Liver (tissue), 9 donors: Measurements from ENCODE around the gene PATL2. TPM values are rescaled to one million over a fixed set of nuclear protein-coding genes. Genes with fewer than 3 reads are reported as not detected.
A peak's percentile ranks its signal among the peaks of the same experiment; 100 is the strongest.

ENCODE experiments used
- DNase-seq: peaks from one replicate; pipeline ENCODE4 v3.0.0-alpha.2; 2017; ENCODE audit warnings: low spot score
- H3K27ac ChIP-seq, 2 donors: one replicate each; pipeline ENCODE4 v1.7.0; 2013; ENCODE audit warnings: inconsistent platforms in 2 of 2, low read length in 2 of 2, control low read depth in 1 of 2, low read depth in 1 of 2, mild to moderate bottlenecking in 1 of 2
- H3K27me3 ChIP-seq, 4 donors: one replicate each; pipeline versions ENCODE4 v1.6.1 to v1.7.0; 2013; ENCODE audit warnings: low read length in 3 of 4, inconsistent platforms in 1 of 4, mild to moderate bottlenecking in 1 of 4, moderate library complexity in 1 of 4; ENCODE audit not compliant: control insufficient read depth in 4 of 4, insufficient read depth in 4 of 4
- H3K36me3 ChIP-seq, 4 donors: one replicate each; pipeline versions ENCODE4 v1.6.1 to v1.7.0; 2013; ENCODE audit warnings: low read length in 3 of 4, mild to moderate bottlenecking in 3 of 4, low read depth in 1 of 4, moderate library complexity in 1 of 4; ENCODE audit not compliant: control insufficient read depth in 4 of 4, insufficient read depth in 3 of 4
- H3K4me1 ChIP-seq, 4 donors: one replicate each; pipeline versions ENCODE4 v1.6.1 to v1.7.0; 2013; ENCODE audit warnings: low read length in 3 of 4, mild to moderate bottlenecking in 3 of 4, moderate library complexity in 1 of 4; ENCODE audit not compliant: control insufficient read depth in 4 of 4, insufficient read depth in 4 of 4
- H3K4me3 ChIP-seq, 3 donors: one replicate each; pipeline versions ENCODE4 v1.6.1 to v1.7.0; 2013; ENCODE audit warnings: low read length in 3 of 3, control low read depth in 1 of 3, low read depth in 1 of 3, mild to moderate bottlenecking in 1 of 3
- H3K9ac ChIP-seq, 2 donors: one replicate each; pipeline ENCODE4 v1.7.0; 2013; ENCODE audit warnings: low read length in 2 of 2, mild to moderate bottlenecking in 2 of 2, moderate library complexity in 2 of 2, control low read depth in 1 of 2, low read depth in 1 of 2
- H3K9me3 ChIP-seq, 4 donors: one replicate each; pipeline versions ENCODE4 v1.6.1 to v1.7.0; 2013; ENCODE audit warnings: low read length in 3 of 4; ENCODE audit not compliant: control insufficient read depth in 4 of 4
- EGR1 ChIP-seq, 2 donors: IDR thresholded peaks; 2 replicates each; pipeline ENCODE4 v1.6.1; 2016 to 2018; ENCODE audit warnings: antibody characterized with exemption in 2 of 2, low read depth in 2 of 2
- FOXA1 ChIP-seq: IDR thresholded peaks from 2 replicates; pipeline ENCODE4 v1.6.1; 2016; ENCODE audit warnings: antibody characterized with exemption
- FOXA2 ChIP-seq: IDR thresholded peaks from 2 replicates; pipeline ENCODE4 v1.6.1; 2016; ENCODE audit warnings: antibody characterized with exemption
- GABPA ChIP-seq, 2 donors: IDR thresholded peaks in 1 of 2; conservative IDR thresholded peaks in 1 of 2; 2 replicates each; pipeline ENCODE4 v1.6.1; 2016; ENCODE audit warnings: antibody characterized with exemption in 2 of 2, mild to moderate bottlenecking in 1 of 2, moderate library complexity in 1 of 2
- HNF4A ChIP-seq, 2 donors: conservative IDR thresholded peaks; 2 replicates each; pipeline ENCODE4 v1.6.1; 2016; ENCODE audit warnings: antibody characterized with exemption in 2 of 2, mild to moderate bottlenecking in 2 of 2
- HNF4G ChIP-seq: IDR thresholded peaks from 2 replicates; pipeline ENCODE4 v1.6.1; 2016; ENCODE audit warnings: antibody characterized with exemption
- JUND ChIP-seq, 2 donors: IDR thresholded peaks; 2 replicates each; pipeline ENCODE4 v1.6.1; 2016; ENCODE audit warnings: antibody characterized with exemption in 2 of 2
- NR2F2 ChIP-seq: IDR thresholded peaks from 2 replicates; pipeline ENCODE4 v1.6.1; 2016; ENCODE audit warnings: antibody characterized with exemption
- RAD21 ChIP-seq, 2 donors: IDR thresholded peaks; 2 replicates each; pipeline ENCODE4 v1.6.1; 2016; ENCODE audit warnings: antibody characterized with exemption in 2 of 2, mild to moderate bottlenecking in 2 of 2
- RXRA ChIP-seq, 2 donors: IDR thresholded peaks; 2 replicates each; pipeline ENCODE4 v1.6.1; 2017 to 2018; ENCODE audit warnings: antibody characterized with exemption in 2 of 2, mild to moderate bottlenecking in 1 of 2
- SP1 ChIP-seq: IDR thresholded peaks from 2 replicates; pipeline ENCODE4 v1.6.1; 2018; ENCODE audit warnings: antibody characterized with exemption, mild to moderate bottlenecking
- TAF1 ChIP-seq: conservative IDR thresholded peaks from 2 replicates; pipeline ENCODE4 v1.6.1; 2016; ENCODE audit warnings: antibody characterized with exemption, mild to moderate bottlenecking
- YY1 ChIP-seq: IDR thresholded peaks from 2 replicates; pipeline ENCODE4 v1.6.1; 2016; ENCODE audit warnings: antibody characterized with exemption, mild to moderate bottlenecking
- WGBS: extraction: QIAGEN DNeasy Blood & Tissue Kit; methylation state at CpG from one replicate; pipeline ENCODE4 v1.1.7; 2013; 5-methylcytosine and 5-hydroxymethylcytosine counted together
- polyA plus RNA-seq, 2 donors: library from polyadenylated mRNA; stranded (reverse) in 1 of 2; unstranded in 1 of 2; fragments of 200-250 nt in 1 of 2; fragments of >200 nt in 1 of 2; fragmentation: Nextera tagmentation in 1 of 2; extraction: Ambion mirVana in 1 of 2; gene quantifications; one replicate each; pipeline versions ENCODE4 v1.2.1 to v1.2.3, GENCODE V29; 2013 to 2015
- total RNA-seq, 2 donors: library from RNA; depleted of rRNA; stranded (reverse); fragments of >200 nt; gene quantifications; one replicate each; pipeline ENCODE4 v1.2.3, GENCODE V29; 2014
- TF ChIP-seq, protein P1 (sequence below): IDR thresholded peaks from 2 replicates; pipeline ENCODE4 v1.6.1; 2016; ENCODE audit warnings: antibody characterized with exemption
- TF ChIP-seq, protein P2 (sequence below): IDR thresholded peaks from 2 replicates; pipeline ENCODE4 v1.6.1; 2016; ENCODE audit warnings: antibody characterized with exemption, mild to moderate bottlenecking
- TF ChIP-seq, protein P3 (sequence below): fragments of 150-350 bp; IDR thresholded peaks from 2 replicates; pipeline ENCODE4 v1.5.1; 2017; ENCODE audit warnings: improper control_type of control experiment, low read depth, low read length; ENCODE audit not compliant: missing input control
- TF ChIP-seq, protein P4 (sequence below): IDR thresholded peaks from 2 replicates; pipeline ENCODE4 v1.6.1; 2016; ENCODE audit warnings: antibody characterized with exemption
- donor health status: healthy.
- donor health status: healthy.
- donor health status: healthy.
- donor health status: healthy.
- donor health status: healthy.

The PATL2 gene
- total and polyA plus RNA-seq, 4 donors = 0.32 to 1.0 (median 0.67) TPM

DNA sequence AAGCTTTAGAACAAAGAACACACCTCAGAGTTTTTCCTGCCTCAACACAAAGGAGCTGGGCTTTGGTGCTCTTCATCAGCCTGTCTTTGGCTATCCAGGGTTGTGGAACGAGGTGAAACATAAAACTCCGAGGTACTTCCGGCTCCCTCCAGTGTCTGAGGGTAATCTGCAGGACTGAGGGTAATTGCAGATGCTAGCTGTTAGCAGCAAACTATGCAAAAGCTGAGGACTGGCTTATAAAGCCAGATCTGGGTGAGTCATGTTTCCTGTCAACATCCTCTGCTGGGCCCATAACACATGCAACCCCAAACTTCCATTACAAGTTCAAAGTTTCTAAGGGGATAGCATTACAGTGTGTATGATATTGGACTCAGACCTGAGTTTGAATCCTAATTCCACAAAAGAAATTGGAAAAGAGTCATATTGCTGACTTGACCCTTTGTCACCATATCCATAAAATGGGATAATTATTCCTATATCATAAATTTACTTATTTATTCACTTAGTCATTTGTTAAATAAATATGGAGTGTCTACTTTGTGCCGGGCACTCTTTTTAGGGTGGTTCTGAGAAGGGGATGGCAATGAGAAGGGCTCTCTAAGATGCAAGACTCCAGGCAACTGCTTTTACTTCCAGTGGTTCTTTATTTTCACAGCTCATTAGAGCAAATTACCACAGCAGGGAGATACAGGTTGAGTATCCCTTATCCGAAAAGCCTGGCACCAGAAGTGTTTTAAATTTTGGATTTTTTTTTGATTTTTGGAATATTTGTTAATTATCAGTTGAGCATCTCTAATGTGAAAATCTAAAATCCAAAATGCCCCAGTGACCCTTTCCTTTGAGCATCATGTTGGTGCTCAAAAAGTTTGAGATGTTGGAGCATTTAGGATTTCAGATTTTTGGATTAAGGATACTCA is 15.7 kb upstream of the PATL2 start:
- TF ChIP-seq NR2F2 (no peak), HNF4G (no peak), YY1 (peak; percentile 62), TAF1 (peak; percentile 81), RAD21 (IDR thresholded peaks at IDR 0.05) (peak; percentile 17 to 22), GABPA (IDR thresholded peaks at IDR 0.05 in 1 of 2, conservative IDR thresholded peaks at IDR 0.05 in 1 of 2) (peak in 1 of 2 donors; percentile 13), EGR1 (IDR thresholded peaks at IDR 0.05; ENCODE audit: low read depth in 2 of 2) (no peak), RXRA (IDR thresholded peaks at IDR 0.05) (peak in 1 of 2 donors; percentile 51), SP1 (peak; percentile 48), FOXA2 (no peak), FOXA1 (no peak), HNF4A (conservative IDR thresholded peaks at IDR 0.05) (no peak), JUND (IDR thresholded peaks at IDR 0.05) (peak; percentile 96 to 98)
- TF ChIP-seq, protein P1, sequence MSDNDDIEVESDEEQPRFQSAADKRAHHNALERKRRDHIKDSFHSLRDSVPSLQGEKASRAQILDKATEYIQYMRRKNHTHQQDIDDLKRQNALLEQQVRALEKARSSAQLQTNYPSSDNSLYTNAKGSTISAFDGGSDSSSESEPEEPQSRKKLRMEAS = peak; percentile 57
- TF ChIP-seq, protein P2, sequence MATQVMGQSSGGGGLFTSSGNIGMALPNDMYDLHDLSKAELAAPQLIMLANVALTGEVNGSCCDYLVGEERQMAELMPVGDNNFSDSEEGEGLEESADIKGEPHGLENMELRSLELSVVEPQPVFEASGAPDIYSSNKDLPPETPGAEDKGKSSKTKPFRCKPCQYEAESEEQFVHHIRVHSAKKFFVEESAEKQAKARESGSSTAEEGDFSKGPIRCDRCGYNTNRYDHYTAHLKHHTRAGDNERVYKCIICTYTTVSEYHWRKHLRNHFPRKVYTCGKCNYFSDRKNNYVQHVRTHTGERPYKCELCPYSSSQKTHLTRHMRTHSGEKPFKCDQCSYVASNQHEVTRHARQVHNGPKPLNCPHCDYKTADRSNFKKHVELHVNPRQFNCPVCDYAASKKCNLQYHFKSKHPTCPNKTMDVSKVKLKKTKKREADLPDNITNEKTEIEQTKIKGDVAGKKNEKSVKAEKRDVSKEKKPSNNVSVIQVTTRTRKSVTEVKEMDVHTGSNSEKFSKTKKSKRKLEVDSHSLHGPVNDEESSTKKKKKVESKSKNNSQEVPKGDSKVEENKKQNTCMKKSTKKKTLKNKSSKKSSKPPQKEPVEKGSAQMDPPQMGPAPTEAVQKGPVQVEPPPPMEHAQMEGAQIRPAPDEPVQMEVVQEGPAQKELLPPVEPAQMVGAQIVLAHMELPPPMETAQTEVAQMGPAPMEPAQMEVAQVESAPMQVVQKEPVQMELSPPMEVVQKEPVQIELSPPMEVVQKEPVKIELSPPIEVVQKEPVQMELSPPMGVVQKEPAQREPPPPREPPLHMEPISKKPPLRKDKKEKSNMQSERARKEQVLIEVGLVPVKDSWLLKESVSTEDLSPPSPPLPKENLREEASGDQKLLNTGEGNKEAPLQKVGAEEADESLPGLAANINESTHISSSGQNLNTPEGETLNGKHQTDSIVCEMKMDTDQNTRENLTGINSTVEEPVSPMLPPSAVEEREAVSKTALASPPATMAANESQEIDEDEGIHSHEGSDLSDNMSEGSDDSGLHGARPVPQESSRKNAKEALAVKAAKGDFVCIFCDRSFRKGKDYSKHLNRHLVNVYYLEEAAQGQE = peak; percentile 61
- TF ChIP-seq, protein P3, sequence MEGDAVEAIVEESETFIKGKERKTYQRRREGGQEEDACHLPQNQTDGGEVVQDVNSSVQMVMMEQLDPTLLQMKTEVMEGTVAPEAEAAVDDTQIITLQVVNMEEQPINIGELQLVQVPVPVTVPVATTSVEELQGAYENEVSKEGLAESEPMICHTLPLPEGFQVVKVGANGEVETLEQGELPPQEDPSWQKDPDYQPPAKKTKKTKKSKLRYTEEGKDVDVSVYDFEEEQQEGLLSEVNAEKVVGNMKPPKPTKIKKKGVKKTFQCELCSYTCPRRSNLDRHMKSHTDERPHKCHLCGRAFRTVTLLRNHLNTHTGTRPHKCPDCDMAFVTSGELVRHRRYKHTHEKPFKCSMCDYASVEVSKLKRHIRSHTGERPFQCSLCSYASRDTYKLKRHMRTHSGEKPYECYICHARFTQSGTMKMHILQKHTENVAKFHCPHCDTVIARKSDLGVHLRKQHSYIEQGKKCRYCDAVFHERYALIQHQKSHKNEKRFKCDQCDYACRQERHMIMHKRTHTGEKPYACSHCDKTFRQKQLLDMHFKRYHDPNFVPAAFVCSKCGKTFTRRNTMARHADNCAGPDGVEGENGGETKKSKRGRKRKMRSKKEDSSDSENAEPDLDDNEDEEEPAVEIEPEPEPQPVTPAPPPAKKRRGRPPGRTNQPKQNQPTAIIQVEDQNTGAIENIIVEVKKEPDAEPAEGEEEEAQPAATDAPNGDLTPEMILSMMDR = no peak
- TF ChIP-seq, protein P4, sequence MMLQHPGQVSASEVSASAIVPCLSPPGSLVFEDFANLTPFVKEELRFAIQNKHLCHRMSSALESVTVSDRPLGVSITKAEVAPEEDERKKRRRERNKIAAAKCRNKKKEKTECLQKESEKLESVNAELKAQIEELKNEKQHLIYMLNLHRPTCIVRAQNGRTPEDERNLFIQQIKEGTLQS = no peak
- H3K4me1 ChIP-seq = peaks cover 0 to 7% (median under 1%) of the 10 kb centered on the region in 4 donors
- H3K4me3 ChIP-seq = no peak overlapping the region
- peak overlapping the region in 1 of 2 donors; percentile 43 for H3K9ac ChIP-seq
- no peaks in the 10 kb centered on the region for H3K9me3 ChIP-seq
- DNase-seq = no peak
- peaks cover 0 to 6% (median 4%) of the 10 kb centered on the region in 4 donors for H3K36me3 ChIP-seq
- no peaks in the 10 kb centered on the region for H3K27me3 ChIP-seq
- H3K27ac ChIP-seq = peak overlapping the region; percentile 98 to 99
- WGBS = 59% methylated on average over 5 of the region's 5 CpGs
